ENCODE results near the gene NECAB2. TPM values are rescaled to one million over a fixed set of nuclear protein-coding genes. Genes with fewer than 3 reads are reported as not detected.

Gene NECAB2
- total and polyA plus RNA-seq, 2 experiments from 2014 or later = 1.6 to 5.1 TPM

- no peak for TF ChIP-seq ZNF331 (CRISPR knock-in tag; IDR thresholded peaks at IDR 0.05; ENCODE audit: low read depth)
- no peak for TF ChIP-seq POLR2AphosphoS5 (IDR thresholded peaks at IDR 0.05; ENCODE audit: low read depth)
- TF ChIP-seq EZH2 (IDR thresholded peaks at IDR 0.05; ENCODE audit: low read depth, unreplicated experiment) = no peak
- no peak for TF ChIP-seq NANOG (IDR thresholded peaks at IDR 0.05; ENCODE audit: borderline replicate concordance)
- no peak for TF ChIP-seq CTCF (conservative IDR thresholded peaks at IDR 0.05; ENCODE audit: low read depth in 2 of 2)
- TF ChIP-seq, protein P1, sequence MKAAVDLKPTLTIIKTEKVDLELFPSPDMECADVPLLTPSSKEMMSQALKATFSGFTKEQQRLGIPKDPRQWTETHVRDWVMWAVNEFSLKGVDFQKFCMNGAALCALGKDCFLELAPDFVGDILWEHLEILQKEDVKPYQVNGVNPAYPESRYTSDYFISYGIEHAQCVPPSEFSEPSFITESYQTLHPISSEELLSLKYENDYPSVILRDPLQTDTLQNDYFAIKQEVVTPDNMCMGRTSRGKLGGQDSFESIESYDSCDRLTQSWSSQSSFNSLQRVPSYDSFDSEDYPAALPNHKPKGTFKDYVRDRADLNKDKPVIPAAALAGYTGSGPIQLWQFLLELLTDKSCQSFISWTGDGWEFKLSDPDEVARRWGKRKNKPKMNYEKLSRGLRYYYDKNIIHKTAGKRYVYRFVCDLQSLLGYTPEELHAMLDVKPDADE (IDR thresholded peaks at IDR 0.05) = no peak
- TF ChIP-seq ZNF114 (CRISPR knock-in tag; IDR thresholded peaks at IDR 0.05) = no peak
Measured at GRCh38 chr16:83968891-83969649, 1.0 kb downstream of the NECAB2 start (continued).

- no peaks in the 10 kb centered on the region for H3K79me2 ChIP-seq (replicated peaks; ENCODE audit: insufficient read depth)
- Mint-ChIP-seq H3K27ac (no peak overlapping the region), H3K27me3 (ENCODE audit: insufficient read depth, low read depth, poor library complexity) (peaks cover 23% of the 10 kb centered on the region), H3K9me3 (peaks cover 3% of the 10 kb centered on the region; the same call in 2 of the 3 replicates), H3K4me1 (peaks cover 9% of the 10 kb centered on the region), H3K36me3 (ENCODE audit: low read depth) (no peaks in the 10 kb centered on the region), H3K4me3 (peak overlapping the region; percentile 63)
- no peaks in the 10 kb centered on the region for H3K9me2 ChIP-seq (ENCODE audit: insufficient read depth)
- DNase-seq (ENCODE audit: low spot score) (no peak), ATAC-seq (peak; percentile 18)
- no peak overlapping the region for H2AFZ ChIP-seq
- TF ChIP-seq, protein P1 (IDR thresholded peaks at IDR 0.05) = no peak
- no peak for TF ChIP-seq EZH2 (IDR thresholded peaks at IDR 0.05; ENCODE audit: low read depth, unreplicated experiment)
- H3K4me3 ChIP-seq = peak overlapping the region; percentile 68
- H3F3A ChIP-seq (replicated peaks; ENCODE audit: low read depth) = no peaks in the 10 kb centered on the region
- peaks cover 13% of the 10 kb centered on the region for H3K27me3 ChIP-seq (ENCODE audit: insufficient read depth)
- H4K20me1 ChIP-seq (replicated peaks; ENCODE audit: insufficient read depth) = no peaks in the 10 kb centered on the region
- peak overlapping the region; percentile 88; the same call in 1 of the 2 replicates for H3K4me2 ChIP-seq
- H3K4me1 ChIP-seq (ENCODE audit: insufficient read depth) = no peaks in the 10 kb centered on the region; the same call in 1 of the 2 replicates
- no peak overlapping the region for H3K27ac ChIP-seq (ENCODE audit: low read depth)
- no peaks in the 10 kb centered on the region for H3K36me3 ChIP-seq (ENCODE audit: insufficient read depth)
Measured at GRCh38 chr16:83969771-83970429, 1.9 kb downstream of the NECAB2 start.

All from GM23338 (cell line).